Ammon's horn (tissue), 1 donor: ENCODE results near the gene RPL9.
"Not testable (repeated sequence)": the region's sequence is repeated elsewhere in the genome, so short reads cannot be mapped to it uniquely, and the experiment has no call there.

ENCODE experiments used
- DNase-seq: peaks from one replicate; pipeline ENCODE4 v3.0.0-alpha.2; 2016; ENCODE audit warnings: low spot score

The RPL9 gene

GRCh38 chr4:39466747-39467146 is 8.0 kb upstream of the RPL9 start:
- no peak for DNase-seq

DNA sequence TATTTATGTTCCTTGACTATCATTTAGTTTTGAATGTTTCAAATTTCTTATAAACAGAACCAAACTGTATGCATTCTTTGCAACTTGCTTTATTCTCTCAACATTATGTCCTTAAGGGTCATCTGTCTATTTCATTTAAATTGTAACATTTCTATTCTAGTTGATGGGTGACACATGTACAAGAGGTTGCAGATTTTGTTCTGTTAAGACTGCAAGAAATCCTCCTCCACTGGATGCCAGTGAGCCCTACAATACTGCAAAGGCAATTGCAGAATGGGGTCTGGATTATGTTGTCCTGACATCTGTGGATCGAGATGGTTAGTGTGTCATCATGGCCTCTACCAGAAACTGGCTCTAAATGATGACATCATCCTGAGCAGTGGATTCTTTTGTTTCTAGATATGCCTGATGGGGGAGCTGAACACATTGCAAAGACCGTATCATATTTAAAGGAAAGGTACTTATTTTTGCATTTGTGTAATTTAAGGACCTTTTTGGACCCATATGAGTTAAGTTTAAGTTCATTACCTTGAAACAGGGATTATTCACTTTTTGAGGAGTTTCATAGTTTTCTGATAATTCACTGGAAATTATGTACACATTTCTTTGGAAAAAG is 6.3 kb upstream of the RPL9 start:
- peak; percentile 10 for DNase-seq

DNA sequence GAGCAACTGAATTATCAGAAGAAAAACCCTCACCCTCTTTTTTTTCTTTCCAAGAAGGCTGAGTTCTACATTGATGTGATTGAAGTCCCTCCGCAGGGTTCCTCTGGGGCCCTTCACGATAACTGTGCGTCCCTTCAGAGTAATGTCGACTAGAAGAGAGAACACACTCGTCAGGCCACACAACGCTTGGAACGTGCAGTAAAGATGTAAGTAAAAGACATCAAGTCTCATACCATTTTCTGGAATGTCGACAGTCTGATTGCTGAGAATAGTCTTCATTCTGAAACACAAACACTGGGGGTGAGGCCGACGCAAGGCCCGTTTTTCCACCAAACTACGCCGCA is 589 bp downstream of the RPL9 start:
- DNase-seq: not testable (repeated sequence)

- DNase-seq: no peak
These were observed 1.6 kb downstream of the RPL9 start for GRCh38 chr4:39456946-39457763.

DNA sequence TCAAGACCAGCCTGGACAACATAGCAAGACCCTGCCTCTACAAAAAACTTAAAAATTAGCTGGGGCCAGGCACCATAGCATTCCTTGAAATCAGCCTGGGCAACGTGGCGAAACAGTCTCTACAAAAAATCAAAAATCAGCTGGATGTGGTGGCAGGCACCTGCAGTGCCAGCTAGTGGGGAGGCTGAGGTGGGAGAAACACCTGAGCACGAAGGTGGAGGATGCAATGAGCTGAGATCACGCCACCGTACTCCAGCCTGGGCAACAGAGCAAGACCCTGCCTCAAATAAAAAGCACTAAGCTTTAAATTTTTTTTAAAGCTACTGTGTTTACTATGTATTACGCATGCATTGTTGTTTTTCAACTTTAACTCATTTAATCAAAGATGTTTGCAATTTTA is 3.2 kb downstream of the RPL9 start:
- DNase-seq: no peak

DNA sequence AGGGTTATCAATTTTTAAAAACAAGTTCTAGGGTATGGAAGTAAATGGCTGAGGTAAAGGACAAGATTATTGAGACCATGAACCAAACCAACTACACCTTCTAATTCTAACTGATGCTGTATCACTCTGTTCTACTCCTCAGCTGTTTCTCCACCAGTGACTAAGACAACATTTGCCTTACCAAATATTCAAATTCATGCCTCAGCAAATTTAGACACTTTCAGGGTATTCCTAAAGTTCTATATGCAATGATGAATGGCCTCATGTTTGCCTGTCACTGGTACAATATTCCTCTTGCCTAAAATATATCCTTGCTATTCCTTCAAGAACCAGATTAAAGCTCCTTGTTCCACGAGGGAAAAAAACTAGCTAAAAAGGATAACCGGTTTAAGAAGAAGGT is 5.0 kb downstream of the RPL9 start:
- DNase-seq: no peak

DNA sequence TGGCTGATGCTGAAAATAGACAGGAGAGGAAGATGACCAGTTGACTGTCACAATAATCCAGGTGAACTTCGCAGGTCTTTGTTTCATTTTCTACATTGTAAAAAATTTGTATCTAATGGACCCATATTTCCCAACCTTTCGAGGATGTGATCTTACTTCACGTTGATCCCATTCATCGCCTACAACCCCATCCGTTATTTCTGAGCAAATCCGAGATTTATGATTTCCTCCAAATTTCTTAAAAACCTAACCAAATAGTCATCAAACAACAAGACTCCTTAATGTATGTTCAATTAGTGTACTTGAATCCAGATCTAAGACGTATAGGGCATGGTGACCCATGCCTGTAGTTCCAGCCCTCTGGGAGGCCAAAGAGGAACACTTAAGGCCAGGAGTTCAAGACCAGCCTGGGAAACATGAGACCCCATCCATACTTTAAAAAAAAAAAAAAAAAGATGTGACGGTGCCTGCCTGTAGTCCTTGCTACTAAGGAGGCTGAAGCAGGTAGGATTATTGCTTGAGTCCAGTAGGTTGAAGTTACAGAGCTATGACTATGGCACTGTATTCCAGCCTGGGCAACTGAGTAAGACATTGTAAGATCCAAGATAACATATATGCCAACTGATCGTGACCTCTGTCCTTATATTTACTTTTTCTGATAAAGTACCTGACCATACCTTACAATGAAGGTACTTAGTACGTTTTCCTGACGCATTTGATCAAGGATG is 5.7 kb downstream of the RPL9 start:
- no peak for DNase-seq

DNA sequence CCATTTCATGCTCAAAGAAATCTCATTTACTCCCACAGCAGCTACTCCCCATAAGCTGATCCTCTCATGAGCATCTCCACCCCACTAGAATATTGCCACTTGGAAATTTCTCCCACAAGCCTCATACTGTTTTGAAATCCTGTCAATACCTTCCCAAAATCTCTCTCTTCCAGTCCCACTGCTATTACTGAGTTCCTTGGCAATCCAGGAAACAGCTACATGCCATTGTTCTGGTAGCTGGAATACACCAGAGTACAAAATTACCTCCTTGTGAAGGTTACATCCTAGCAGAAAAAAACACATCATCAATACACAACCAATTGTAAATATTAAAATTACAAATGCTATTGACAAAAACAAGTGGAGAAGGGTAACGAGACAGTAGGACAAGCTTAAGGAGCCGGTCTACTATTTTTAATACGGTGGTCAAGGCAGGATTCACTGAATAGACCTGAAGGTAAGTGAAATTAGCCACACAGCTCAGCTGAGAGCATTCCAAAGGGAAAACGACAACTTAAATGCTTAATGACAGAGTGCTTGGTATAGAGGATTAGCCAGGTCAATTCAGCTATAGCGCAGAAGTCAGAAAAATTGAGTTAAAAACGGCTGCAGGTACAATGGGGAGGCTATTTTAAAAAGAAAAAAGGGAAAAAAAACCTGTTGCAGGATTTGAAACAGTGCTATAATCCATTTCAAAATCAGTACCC is 6.4 kb downstream of the RPL9 start:
- DNase-seq: no peak

DNA sequence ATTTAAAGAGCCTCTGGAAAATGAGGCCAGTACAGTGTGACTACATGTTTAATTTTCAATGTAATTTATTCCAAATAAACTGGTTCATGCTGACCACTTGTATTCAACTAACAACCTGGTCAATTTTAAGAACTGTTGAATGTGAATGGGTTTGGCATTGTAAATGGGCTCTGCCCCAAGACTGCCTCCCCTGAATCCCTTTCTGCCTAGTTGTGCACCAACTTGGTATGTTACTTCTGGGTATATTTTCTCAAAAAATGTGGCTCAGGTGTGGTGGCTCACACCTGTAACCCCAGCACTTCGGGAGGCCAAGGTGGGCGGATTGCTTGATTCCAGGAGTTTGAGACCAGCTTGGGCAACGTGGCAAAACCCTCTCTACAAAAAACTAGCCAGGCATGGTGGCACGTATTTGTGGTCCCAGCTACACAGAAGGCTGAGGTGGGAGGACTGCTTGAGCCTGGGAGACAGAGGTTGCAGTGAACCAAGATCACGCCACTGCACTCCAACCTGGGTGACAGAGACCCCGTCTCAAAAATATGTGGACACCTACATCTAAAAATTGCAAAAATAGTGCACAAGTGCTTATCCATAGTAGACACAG is 7.2 kb downstream of the RPL9 start:
- DNase-seq: no peak

DNA sequence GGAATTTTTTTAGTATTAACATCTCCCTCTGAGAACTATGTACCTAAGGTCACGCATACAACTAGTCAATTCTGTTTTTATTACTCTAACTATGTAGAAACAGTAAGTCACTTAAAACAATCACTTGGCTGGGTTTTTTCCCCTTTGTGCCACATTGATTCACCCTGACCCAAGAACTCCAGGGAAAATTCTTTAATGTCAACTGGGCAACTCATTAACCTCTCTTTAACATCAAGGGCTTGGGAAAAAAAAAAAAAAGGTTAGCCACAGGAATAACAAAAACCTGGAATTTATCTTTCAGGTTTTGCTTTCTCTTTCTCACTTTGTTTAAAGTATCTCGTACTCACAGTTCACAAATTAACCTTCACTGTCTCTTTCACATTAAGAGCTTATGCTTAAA is 8.1 kb downstream of the RPL9 start:
- DNase-seq: no peak

DNA sequence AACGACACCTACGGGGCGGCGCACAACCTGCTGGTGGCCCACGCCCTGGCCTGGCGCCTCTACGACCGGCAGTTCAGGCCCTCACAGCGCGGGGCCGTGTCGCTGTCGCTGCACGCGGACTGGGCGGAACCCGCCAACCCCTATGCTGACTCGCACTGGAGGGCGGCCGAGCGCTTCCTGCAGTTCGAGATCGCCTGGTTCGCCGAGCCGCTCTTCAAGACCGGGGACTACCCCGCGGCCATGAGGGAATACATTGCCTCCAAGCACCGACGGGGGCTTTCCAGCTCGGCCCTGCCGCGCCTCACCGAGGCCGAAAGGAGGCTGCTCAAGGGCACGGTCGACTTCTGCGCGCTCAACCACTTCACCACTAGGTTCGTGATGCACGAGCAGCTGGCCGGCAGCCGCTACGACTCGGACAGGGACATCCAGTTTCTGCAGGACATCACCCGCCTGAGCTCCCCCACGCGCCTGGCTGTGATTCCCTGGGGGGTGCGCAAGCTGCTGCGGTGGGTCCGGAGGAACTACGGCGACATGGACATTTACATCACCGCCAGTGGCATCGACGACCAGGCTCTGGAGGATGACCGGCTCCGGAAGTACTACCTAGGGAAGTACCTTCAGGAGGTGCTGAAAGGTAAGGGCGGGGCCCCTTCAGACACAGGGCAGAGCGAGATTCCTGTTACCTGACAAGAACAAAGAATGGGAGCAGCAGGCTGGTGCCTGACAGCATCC is 11.7 kb downstream of the RPL9 start:
- DNase-seq: peak; percentile 16

DNA sequence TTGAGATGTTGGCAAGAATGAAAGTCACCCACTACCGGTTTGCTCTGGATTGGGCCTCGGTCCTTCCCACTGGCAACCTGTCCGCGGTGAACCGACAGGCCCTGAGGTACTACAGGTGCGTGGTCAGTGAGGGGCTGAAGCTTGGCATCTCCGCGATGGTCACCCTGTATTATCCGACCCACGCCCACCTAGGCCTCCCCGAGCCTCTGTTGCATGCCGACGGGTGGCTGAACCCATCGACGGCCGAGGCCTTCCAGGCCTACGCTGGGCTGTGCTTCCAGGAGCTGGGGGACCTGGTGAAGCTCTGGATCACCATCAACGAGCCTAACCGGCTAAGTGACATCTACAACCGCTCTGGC is 12.3 kb downstream of the RPL9 start:
- no peak for DNase-seq

- no peak for DNase-seq
These were observed 15.7 kb downstream of the RPL9 start for GRCh38 chr4:39442998-39443397.

- no peak for DNase-seq
These were observed 17.1 kb downstream of the RPL9 start for GRCh38 chr4:39441593-39441992.

GRCh38 chr4:39435659-39436563 is 22.8 kb downstream of the RPL9 start:
- DNase-seq: no peak

GRCh38 chr4:39433878-39434492 is 24.7 kb downstream of the RPL9 start:
- no peak for DNase-seq

DNA sequence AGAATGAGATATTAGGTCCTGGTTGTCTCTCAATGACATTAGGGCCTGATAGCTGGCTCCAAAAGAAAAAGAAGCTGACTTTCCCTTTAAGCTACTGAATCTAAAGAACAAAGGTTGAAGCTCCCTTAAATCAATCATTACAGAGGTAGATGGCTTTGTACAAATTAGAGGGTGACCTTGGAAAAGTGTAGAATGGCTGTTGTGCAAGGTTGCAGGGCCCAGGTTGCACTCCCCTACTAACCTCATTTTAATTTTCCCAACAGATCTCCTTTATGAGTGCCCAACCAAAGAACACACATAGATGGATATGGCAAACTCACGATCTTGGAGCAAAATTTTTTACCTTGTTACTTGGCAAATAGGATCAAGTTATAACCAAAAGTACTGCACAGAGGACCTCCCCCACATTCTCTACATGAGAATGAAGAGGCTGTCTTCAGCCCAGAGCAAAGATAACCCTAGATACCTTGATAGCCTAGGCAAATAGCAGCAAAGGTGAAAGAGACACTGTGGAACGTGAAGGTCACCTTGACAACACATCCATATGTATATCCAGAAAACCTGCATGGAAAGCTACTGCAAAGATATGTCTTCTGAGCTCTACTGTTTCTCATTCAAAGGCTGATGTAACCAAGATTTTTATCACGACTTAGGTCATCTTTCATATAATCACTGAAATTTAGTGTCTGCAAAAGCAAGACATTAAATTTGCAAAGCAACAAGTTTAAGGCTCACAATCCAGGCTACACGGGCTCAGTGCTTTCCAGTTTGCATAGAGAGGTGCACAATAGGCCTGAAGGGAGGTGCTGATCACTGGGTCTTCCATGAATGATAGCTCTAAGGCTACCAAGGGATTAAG is 29.0 kb downstream of the RPL9 start:
- no peak for DNase-seq

- no peak for DNase-seq
These were observed 31.1 kb downstream of the RPL9 start for GRCh38 chr4:39427520-39428114.

DNA sequence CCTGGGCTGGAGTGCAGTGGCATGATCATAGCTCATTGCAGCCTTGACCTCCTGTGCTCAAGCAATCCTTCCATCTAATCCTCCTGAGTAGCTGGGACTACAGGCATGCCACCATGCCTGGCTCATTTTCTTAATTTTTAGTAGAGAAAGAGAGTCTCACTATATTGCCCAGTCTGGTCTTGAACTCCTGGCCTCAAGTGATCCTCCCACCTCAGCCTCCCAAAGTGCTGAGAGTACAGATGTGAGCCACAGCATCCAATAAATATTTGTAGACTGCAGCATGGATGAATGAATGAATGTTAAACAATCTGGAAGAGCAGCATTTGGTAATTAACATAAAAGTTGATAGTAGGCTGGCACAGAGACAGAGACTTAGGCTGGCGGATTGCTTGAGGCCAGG is 32.0 kb downstream of the RPL9 start:
- no peak for DNase-seq
